Activated CD4-positive, alpha-beta T cell treated with anti-CD3 and anti-CD28 coated beads, Interleukin-2, Interleukin-6, amounts not matched to agents 100 ng/mL and 50 ng/mL, durations not matched to agents 16 hours and 8 hours (primary cell): ENCODE data around the gene KCNK10.

Experiments
- DNase-seq: peaks from one replicate; pipeline ENCODE4 v3.0.0-alpha.2; 2020

The KCNK10 gene, protein sequence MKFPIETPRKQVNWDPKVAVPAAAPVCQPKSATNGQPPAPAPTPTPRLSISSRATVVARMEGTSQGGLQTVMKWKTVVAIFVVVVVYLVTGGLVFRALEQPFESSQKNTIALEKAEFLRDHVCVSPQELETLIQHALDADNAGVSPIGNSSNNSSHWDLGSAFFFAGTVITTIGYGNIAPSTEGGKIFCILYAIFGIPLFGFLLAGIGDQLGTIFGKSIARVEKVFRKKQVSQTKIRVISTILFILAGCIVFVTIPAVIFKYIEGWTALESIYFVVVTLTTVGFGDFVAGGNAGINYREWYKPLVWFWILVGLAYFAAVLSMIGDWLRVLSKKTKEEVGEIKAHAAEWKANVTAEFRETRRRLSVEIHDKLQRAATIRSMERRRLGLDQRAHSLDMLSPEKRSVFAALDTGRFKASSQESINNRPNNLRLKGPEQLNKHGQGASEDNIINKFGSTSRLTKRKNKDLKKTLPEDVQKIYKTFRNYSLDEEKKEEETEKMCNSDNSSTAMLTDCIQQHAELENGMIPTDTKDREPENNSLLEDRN

GRCh38 chr14:88323086-88323522, at the start of gene KCNK10:
KCNK10 (minus strand) TSS chr14:88323269; CDS start chr14:88322798, 471 bp downstream.
- DNase-seq = no peak

DNA sequence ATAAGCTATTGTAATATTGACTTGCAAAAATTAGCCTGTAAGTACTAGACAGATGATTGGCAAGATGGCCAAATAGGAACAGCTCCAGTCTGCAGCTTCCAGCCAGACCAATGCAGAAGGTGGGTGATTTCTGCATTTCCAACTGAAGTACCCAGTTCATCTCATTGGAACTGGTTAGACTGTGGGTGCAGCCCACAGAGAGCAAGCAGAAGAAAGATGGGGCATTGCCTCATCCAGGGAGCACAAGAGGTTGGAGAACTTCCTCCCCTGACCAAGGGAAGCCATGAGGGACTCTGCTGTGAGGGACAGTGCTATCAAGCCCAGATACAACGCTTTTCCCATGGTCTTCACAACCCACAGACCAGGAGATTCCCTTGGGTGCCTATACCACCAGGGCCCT, 46.4 kb upstream of the KCNK10 start:
- DNase-seq = no peak

- DNase-seq = no peak
Measured at GRCh38 chr14:88364710-88365413, 41.8 kb upstream of the KCNK10 start.

DNA sequence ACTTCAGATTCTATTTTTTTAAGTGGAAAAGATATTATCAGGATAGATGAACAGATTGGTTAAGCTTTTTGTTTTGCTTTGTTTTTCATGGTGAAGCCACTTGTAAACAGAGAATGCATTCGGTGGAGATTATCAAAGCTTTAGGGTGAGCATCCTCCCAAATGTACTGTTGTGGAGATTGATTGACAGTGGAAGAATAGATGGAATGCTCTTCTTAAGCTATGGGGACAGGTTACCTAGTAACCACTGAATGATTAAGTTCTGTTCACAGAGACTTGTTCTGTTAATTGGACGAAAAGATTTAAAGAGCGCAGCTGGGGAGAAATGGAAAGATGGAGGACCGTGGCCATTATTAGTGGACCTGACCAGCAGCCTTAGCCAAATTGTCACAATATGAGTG, 40.6 kb upstream of the KCNK10 start:
- no peak for DNase-seq

- no peak for DNase-seq
Measured at GRCh38 chr14:88359500-88359899, 36.4 kb upstream of the KCNK10 start.

GRCh38 chr14:88354358-88354757, 31.3 kb upstream of the KCNK10 start:
- no peak for DNase-seq

- no peak for DNase-seq
Measured at GRCh38 chr14:88352698-88353097, 29.6 kb upstream of the KCNK10 start.

DNA sequence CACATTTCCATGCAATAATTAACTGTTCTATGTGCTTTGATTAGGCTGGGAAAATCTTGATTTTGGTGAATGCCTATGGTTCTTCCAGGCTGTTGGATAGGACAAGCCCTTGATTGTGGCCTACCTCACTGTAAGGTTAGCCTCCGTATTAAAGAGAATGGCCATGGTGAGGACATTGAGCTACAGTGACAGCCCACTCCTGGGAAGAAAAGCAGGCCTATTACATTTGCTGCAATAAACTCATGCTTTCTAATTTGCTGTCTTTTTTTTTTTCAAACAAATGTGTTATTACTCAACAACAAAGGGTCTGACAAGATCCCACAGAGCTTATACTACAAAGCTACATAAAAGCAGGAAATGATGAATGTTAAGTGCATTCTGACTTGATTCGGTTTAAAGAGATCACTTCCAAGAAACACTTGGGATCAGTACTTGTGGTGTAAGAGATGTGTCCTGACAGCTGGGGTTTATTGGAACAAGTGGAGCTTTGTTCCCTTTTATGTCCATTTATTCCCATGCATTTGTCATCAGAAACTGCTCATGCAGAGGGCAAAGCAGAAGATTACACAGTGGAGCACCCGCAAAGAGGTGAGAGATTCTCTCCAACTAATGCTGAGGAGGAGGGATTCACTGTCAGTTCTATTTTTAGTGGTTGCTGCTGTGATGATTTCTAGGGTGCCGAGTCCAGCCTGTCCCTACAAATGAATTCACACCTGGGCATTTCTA, 29.1 kb upstream of the KCNK10 start:
- no peak for DNase-seq

DNA sequence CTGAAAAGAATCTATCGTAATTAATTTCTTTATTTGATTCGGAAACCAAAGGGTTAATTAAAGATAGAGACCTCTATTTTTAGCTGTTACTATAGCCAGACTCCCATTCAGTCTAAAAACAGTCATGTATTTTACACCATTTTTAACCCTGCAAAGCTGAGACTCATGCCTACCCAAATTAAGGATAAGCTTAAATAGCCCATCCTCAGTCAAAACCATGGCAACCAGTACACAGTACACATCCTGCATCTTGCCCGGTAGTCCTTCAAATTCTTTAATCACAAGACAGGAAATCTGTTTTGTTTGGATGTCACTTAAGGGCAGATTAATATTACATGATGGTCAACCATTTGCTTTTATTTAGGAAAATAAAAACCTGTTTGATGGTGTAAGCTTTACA, 25.5 kb upstream of the KCNK10 start:
- DNase-seq = no peak

DNA sequence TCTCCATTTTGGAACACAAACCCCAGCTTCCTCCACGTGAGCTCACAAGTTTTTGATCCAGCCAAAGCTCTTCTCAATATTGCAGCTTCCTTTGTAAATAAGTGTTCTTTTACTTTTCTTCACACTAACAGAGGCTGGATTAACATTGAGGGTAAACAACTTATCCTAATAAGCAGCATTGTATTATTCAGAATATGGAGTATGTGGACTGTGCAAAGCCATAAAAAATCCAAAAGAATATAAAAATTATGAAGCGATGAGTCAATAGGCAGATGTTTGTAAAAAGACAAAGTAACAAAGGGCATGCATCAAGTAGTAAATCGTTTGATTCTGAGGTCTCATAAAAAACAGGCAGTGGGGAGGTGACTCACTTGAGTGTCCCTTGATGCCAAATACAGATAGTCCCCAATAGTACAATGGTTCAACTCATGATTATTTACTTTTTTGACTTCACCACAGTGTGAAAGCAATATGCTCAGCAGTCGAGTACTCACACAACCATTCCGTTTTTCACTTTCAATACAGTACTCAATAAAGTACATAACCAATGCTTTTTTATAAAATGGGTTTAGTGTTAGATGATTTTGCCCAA, 23.1 kb upstream of the KCNK10 start:
- DNase-seq = no peak

- no peak for DNase-seq
Measured at GRCh38 chr14:88342980-88343379, 19.9 kb upstream of the KCNK10 start.

- DNase-seq = no peak
Measured at GRCh38 chr14:88340357-88340756, 17.3 kb upstream of the KCNK10 start.

GRCh38 chr14:88333036-88333435, 10.0 kb upstream of the KCNK10 start:
- DNase-seq = no peak

DNA sequence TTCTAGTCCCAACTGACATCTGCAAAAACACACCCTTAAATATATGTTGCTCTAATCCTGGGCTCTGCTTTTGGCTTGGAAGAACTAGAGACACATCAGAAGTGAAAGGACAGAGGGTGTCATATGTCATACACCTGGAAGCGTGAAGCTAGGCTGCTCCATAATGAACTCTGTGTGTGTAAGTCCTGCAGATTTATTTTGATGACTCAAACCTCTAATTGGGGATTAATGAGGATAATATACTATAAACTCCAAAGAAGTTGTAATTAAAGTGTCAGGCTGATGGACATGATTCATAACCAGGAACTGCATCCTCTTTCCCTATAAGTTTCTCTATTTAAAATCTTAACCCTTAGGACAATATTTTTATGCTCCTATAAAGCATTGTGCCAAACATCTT, 4.4 kb upstream of the KCNK10 start:
- no peak for DNase-seq

DNA sequence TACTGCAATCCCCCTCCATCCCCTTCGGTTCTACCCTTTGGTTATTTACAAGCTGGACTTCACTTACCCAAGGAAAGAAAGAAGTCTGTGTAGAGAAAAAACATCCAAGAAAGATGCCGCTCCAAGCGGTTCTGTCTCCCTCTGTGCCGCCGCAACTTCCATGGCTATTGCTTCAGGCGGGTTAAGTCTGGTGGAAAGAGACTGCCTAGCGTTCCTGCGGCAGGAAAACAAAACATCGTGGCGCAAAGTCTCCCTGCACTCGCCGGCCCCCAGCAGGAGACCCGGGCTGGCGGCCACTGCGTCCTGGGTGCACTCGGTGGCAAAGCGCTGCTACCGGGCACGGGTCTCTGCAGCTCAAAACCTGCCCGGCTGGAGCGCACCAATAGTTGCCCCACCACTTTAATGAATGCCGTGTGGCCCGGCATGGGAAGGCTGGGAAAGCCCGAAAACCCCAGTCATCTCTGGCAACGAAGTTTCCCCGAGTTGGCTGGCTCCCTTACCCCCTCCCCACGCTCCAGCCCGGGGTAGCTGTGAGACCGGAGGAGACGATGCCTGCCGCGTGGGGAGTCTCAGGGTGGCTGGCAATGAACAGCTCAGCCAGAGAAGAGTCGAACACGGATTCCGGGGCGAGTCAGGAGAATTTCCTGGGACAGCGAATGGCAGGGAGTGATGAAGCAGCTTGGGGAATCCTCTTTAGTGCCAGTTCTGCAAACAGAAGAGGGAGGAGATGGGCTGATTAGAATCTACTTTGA, 3.5 kb upstream of the KCNK10 start:
- DNase-seq = no peak

GRCh38 chr14:88325883-88326282, 2.8 kb upstream of the KCNK10 start:
- no peak for DNase-seq

GRCh38 chr14:88324930-88325329, 1.9 kb upstream of the KCNK10 start:
- DNase-seq = no peak

DNA sequence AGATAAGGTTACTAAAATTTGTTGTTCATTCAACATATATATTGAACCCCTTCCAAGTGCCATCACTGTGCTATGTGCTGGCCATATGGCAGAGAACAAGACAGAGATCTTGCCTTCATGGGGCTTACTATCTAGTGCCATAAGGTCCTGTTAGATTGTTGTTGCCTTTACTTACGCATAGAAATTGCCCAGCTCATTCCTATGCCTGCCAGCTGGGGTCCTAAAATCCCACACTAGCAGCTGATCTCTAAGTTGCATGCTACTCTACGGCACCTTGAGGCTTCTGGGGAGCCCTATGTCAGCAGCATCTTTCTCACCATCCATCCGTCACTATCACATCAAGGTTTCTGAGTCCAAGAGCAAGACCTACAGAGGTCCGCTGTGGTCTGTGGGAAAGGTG, 1.4 kb upstream of the KCNK10 start:
- DNase-seq = no peak

GRCh38 chr14:88323523-88324199, 592 bp upstream of the KCNK10 start:
- DNase-seq = peak; percentile 7

GRCh38 chr14:88322504-88323085, 474 bp downstream of the KCNK10 start:
- no peak for DNase-seq
